ENCODE measurements around the gene RASGRP2.

RASGRP2 gene

DNA sequence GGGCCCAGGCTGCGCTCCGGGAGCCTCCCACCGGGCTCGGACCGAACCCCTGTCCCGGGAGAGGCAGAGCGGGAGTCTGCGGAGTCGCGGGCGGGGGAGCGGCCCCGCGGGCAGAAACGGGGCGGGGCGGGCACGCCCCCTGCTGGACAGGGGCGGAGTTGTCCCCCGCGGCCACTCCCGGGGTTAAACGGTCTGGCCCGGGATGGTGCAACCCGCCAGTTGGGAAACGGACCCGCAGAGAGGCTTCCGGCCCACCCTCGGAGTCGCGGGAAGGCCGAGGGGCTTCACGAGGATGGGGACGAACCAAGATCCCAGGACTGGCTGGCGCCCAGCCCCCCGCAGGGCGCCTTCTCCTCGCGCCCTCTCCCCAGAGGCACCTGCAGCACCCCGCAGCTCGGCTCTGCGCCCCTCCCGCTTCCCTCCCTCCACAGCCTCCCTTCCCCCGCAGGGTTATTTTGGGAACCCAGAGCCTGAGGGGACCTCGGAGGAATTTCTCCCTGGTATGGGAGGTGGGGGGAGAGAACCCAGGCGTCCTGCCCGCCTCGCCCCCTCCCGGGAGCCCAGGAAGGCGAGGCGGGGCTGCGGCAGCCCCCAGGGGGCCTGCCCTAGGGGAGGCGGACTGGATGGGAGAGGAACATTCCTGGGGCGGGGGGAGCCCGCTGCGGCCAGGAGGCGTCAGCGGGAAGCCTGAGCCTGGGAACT, 902 bp downstream of the RASGRP2 start:
- Histone ChIP-seq H3K36me3 (ENCODE audit: control insufficient read depth, insufficient read depth, low read length) (no peaks in the 10 kb centered on the region), H2AFZ (peak overlapping the region; percentile 38), H3K4me2 (ENCODE audit: low read length) (peak overlapping the region; percentile 68), H3K9me3 (ENCODE audit: control insufficient read depth, low read length) (no peaks in the 10 kb centered on the region), H3K27ac (peak overlapping the region; percentile 11), H3K4me3 (ENCODE audit: low read depth, low read length) (peak overlapping the region; percentile 52), H3K79me2 (no peaks in the 10 kb centered on the region), H3K27me3 (ENCODE audit: control insufficient read depth, insufficient read depth, low read length) (no peaks in the 10 kb centered on the region), H3K4me1 (no peaks in the 10 kb centered on the region), H3K9ac (no peak overlapping the region)
- TF ChIP-seq CTCF (IDR thresholded peaks at IDR 0.05): peak; percentile 65

DNA sequence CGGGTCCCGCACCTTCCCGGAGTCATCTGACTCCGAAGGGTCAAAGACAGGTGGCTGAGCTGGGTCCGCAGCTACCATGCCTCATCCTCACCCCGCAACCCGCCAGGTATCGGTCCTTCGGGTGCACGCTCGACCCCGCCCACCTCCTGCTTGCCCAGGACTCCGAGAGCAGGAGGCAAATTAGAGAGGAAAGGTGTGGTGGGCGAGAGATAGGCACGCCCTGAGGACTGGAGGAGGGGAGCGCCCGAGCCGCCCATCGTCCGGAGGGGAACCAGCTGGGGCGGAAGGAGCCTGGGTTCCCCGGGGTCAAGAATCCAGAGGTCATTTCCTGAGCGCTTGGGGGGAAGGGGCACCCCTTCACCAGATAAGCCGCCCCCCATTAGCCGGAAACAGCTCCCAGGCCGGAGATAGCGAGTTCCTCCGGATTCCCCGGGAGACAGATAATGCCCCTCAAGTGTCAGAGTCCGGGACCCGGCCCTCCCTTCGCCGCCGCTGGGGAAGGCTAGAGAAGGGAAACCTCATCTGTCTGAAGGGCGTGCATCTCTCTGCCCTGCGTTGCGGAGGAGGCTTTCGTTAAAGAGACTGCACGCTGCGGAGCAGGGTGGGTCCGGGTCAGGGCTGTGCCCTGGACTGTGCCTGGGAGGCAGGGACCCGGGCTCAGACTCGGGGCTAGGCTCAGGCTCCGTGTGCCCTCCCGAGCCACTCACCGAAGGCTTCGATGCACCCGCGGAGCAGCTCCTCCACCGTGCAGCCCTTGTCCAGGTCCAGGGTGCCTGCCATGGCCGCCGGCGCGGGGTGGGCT, 1.7 kb downstream of the RASGRP2 start:
- H3K36me3 ChIP-seq (ENCODE audit: control insufficient read depth, insufficient read depth, low read length): no peaks in the 10 kb centered on the region
- no peaks in the 10 kb centered on the region for H3K79me2 ChIP-seq
- H2AFZ ChIP-seq: peak overlapping the region; percentile 38
- peak overlapping the region; percentile 52 for H3K4me3 ChIP-seq (ENCODE audit: low read depth, low read length)
- H3K27ac ChIP-seq: no peak overlapping the region
- no peaks in the 10 kb centered on the region for H3K9me3 ChIP-seq (ENCODE audit: control insufficient read depth, low read length)
- no peak overlapping the region for H3K9ac ChIP-seq
- H3K27me3 ChIP-seq (ENCODE audit: control insufficient read depth, insufficient read depth, low read length): no peaks in the 10 kb centered on the region
- peak overlapping the region; percentile 68 for H3K4me2 ChIP-seq (ENCODE audit: low read length)
- no peaks in the 10 kb centered on the region for H3K4me1 ChIP-seq
- TF ChIP-seq CTCF (IDR thresholded peaks at IDR 0.05): no peak

GRCh38 chr11:64741375-64742086, 2.4 kb downstream of the RASGRP2 start:
- Histone ChIP-seq H2AFZ (no peak overlapping the region), H3K4me3 (ENCODE audit: low read depth, low read length) (no peak overlapping the region), H3K27ac (no peak overlapping the region), H3K79me2 (no peaks in the 10 kb centered on the region), H3K9ac (no peak overlapping the region), H3K4me1 (no peaks in the 10 kb centered on the region), H3K4me2 (ENCODE audit: low read length) (no peak overlapping the region), H3K9me3 (ENCODE audit: control insufficient read depth, low read length) (no peaks in the 10 kb centered on the region), H3K36me3 (ENCODE audit: control insufficient read depth, insufficient read depth, low read length) (no peaks in the 10 kb centered on the region), H3K27me3 (ENCODE audit: control insufficient read depth, insufficient read depth, low read length) (no peaks in the 10 kb centered on the region)
- no peak for TF ChIP-seq CTCF (IDR thresholded peaks at IDR 0.05)

- TF ChIP-seq CTCF (IDR thresholded peaks at IDR 0.05): no peak
- no peak overlapping the region for H3K4me3 ChIP-seq (ENCODE audit: low read depth, low read length)
- H3K4me1 ChIP-seq: no peaks in the 10 kb centered on the region
- no peaks in the 10 kb centered on the region for H3K79me2 ChIP-seq
- H3K4me2 ChIP-seq (ENCODE audit: low read length): no peak overlapping the region
- H2AFZ ChIP-seq: no peak overlapping the region
- H3K36me3 ChIP-seq (ENCODE audit: control insufficient read depth, insufficient read depth, low read length): no peaks in the 10 kb centered on the region
- no peak overlapping the region for H3K9ac ChIP-seq
- H3K9me3 ChIP-seq (ENCODE audit: control insufficient read depth, low read length): no peaks in the 10 kb centered on the region
- H3K27me3 ChIP-seq (ENCODE audit: control insufficient read depth, insufficient read depth, low read length): no peaks in the 10 kb centered on the region
- no peak overlapping the region for H3K27ac ChIP-seq
Observed at GRCh38 chr11:64739871-64740270, 4.1 kb downstream of the RASGRP2 start.
